Measurements from ENCODE around the gene HSD17B3. TPM values are rescaled to one million over a fixed set of nuclear protein-coding genes. Genes with fewer than 3 reads are reported as not detected.

Gene HSD17B3
- polyA plus RNA-seq, 1 donor (not counting 4 experiments of a cell fraction or from before 2014, with no cell fraction given): 0.17 TPM

GRCh38 chr9:96195541-96195940, 106.4 kb downstream of the HSD17B3 start:
- Histone ChIP-seq H2AFZ (ENCODE audit: control insufficient read depth, low read length) (no peak overlapping the region), H3K27me3 (ENCODE audit: control insufficient read depth, extremely low read depth, insufficient read depth, low read length) (peaks cover 7% of the 10 kb centered on the region), H3K4me2 (ENCODE audit: control insufficient read depth, extremely low read depth, insufficient read depth, low read depth, low read length) (no peak overlapping the region), H3K9me1 (ENCODE audit: control insufficient read depth, extremely low read depth, insufficient read depth, low read length) (no peaks in the 10 kb centered on the region), H3K27ac (ENCODE audit: control insufficient read depth, insufficient read depth, low read length) (no peak overlapping the region), H3K79me2 (ENCODE audit: control insufficient read depth, insufficient read depth, low read length) (no peaks in the 10 kb centered on the region), H3K36me3 (ENCODE audit: control insufficient read depth in 2 of 2, extremely low read depth in 1 of 2, insufficient read depth in 2 of 2, low read length in 2 of 2) (no peaks in the 10 kb centered on the region), H3K4me1 (ENCODE audit: control insufficient read depth, extremely low read depth, insufficient read depth, low read length) (no peaks in the 10 kb centered on the region), H4K20me1 (ENCODE audit: control insufficient read depth, extremely low read depth, insufficient read depth, low read length) (no peaks in the 10 kb centered on the region), H3K9ac (ENCODE audit: control insufficient read depth, extremely low read depth, insufficient read depth, low read length) (no peak overlapping the region), H3K4me3 (ENCODE audit: control insufficient read depth in 2 of 3, extremely low read depth in 1 of 3, insufficient read depth in 2 of 3, low read depth in 1 of 3, low read length in 3 of 3) (no peak overlapping the region), H3K9me3 (ENCODE audit: control insufficient read depth, low read depth, low read length) (no peaks in the 10 kb centered on the region)
- TF ChIP-seq CTCF (optimal IDR thresholded peaks at IDR 0.05 in 1 of 3, IDR thresholded peaks at IDR 0.05 in 1 of 3, conservative IDR thresholded peaks at IDR 0.05 in 1 of 3; ENCODE audit: extremely low read depth in 1 of 3, insufficient read depth in 2 of 3, low read length in 3 of 3) (no peak), EZH2 (IDR thresholded peaks at IDR 0.05; ENCODE audit: low read length) (no peak)
- dilution Hi-C loops (cut with MboI; ENCODE audit: extremely low pct_ligation_motif_present, low sequenced_read_pairs): no loop called here
- FAIRE-seq (no peak), DNase-seq (ENCODE audit: low read depth, low spot score) (no peak)

DNA sequence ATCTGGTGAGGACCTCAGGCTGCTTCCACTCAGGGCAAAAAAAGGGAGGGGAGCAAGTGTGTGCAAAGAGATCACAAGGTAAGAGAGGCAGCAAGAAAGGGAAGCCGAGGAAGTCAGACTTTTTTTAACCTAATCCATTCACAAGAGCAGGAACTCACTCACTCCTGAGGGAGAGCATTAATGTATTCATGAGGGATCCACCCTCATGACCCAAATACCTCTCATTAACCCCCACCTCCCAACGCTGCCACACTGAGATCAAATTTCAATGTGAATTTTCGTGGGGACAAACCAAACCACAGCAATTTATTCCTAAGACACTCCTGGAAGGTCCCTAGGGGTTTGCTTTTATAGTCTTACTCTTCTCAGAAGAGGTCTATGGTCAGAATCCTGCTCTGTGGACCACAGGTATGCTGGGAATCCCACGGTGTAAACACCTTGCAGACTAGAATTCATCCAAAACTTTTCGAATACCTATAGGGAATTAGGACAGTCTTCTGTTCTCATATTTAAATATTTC, 108.7 kb downstream of the HSD17B3 start:
- Histone ChIP-seq H3K27ac (ENCODE audit: control insufficient read depth, insufficient read depth, low read length) (no peak overlapping the region), H2AFZ (ENCODE audit: control insufficient read depth, low read length) (no peak overlapping the region), H3K79me2 (ENCODE audit: control insufficient read depth, insufficient read depth, low read length) (no peaks in the 10 kb centered on the region), H3K4me3 (ENCODE audit: control insufficient read depth in 2 of 3, extremely low read depth in 1 of 3, insufficient read depth in 2 of 3, low read depth in 1 of 3, low read length in 3 of 3) (no peak overlapping the region), H3K9me1 (ENCODE audit: control insufficient read depth, extremely low read depth, insufficient read depth, low read length) (no peaks in the 10 kb centered on the region), H4K20me1 (ENCODE audit: control insufficient read depth, extremely low read depth, insufficient read depth, low read length) (no peaks in the 10 kb centered on the region), H3K9me3 (ENCODE audit: control insufficient read depth, low read depth, low read length) (peaks cover 2% of the 10 kb centered on the region), H3K36me3 (ENCODE audit: control insufficient read depth in 2 of 2, extremely low read depth in 1 of 2, insufficient read depth in 2 of 2, low read length in 2 of 2) (no peaks in the 10 kb centered on the region), H3K4me2 (ENCODE audit: control insufficient read depth, extremely low read depth, insufficient read depth, low read depth, low read length) (no peak overlapping the region), H3K27me3 (ENCODE audit: control insufficient read depth, extremely low read depth, insufficient read depth, low read length) (peaks cover 7% of the 10 kb centered on the region), H3K9ac (ENCODE audit: control insufficient read depth, extremely low read depth, insufficient read depth, low read length) (no peak overlapping the region), H3K4me1 (ENCODE audit: control insufficient read depth, extremely low read depth, insufficient read depth, low read length) (no peaks in the 10 kb centered on the region)
- no peak for TF ChIP-seq CTCF (optimal IDR thresholded peaks at IDR 0.05 in 1 of 3, IDR thresholded peaks at IDR 0.05 in 1 of 3, conservative IDR thresholded peaks at IDR 0.05 in 1 of 3; ENCODE audit: extremely low read depth in 1 of 3, insufficient read depth in 2 of 3, low read length in 3 of 3)
- TF ChIP-seq EZH2 (IDR thresholded peaks at IDR 0.05; ENCODE audit: low read length): no peak
- FAIRE-seq: no peak
- dilution Hi-C loops (cut with MboI; ENCODE audit: extremely low pct_ligation_motif_present, low sequenced_read_pairs): no loop called here
- DNase-seq (ENCODE audit: low read depth, low spot score): no peak
